ENCODE results near the gene KIR3DL2. TPM values are rescaled to one million over a fixed set of nuclear protein-coding genes. Genes with fewer than 3 reads are reported as not detected.
"Not testable (repeated sequence)": the region's sequence is repeated elsewhere in the genome, so short reads cannot be mapped to it uniquely, and the experiment has no call there.

The KIR3DL2 gene
- total and polyA plus RNA-seq, 2 of the 4 experiments (the other 2 are of a cell fraction): not detected

DNA sequence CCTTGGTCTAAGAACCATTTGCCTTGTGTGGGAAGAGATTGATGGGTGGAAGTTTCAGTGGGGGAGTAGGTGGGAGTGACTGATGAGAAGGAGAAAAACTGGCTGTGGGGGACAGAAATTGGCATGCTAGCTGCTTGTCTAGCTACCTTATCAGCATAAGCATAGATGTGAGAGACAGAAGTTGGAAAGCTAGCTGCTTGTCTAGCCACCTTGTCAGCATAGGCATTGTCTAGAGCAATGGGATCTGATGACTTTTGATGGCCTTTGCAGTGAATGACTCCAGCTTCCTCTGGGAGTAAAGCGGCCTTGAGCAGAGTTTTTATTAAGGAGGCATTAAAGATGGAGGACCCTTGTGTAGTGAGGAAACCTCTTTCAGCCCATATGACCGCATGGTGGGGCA lies 45.8 kb downstream of the KIR3DL2 start:
- intact Hi-C loops (cut with micrococcal nuclease) (no loop called here), dilution Hi-C loops (cut with HindIII; ENCODE audit: low sequenced_read_pairs, unreplicated experiment) (no loop called here), in situ Hi-C loops (cut with MboI; ENCODE audit: low sequenced_read_pairs) (no loop called here)
- TF ChIP-seq MAZ (IDR thresholded peaks at IDR 0.05; ENCODE audit: borderline replicate concordance, low read depth, low read length) (no peak), POLR2A (IDR thresholded peaks at IDR 0.05; ENCODE audit: low read depth, low read length) (no peak), RCOR1 (IDR thresholded peaks at IDR 0.05; ENCODE audit: insufficient replicate concordance, low read length) (no peak), BHLHE40 (IDR thresholded peaks at IDR 0.05; ENCODE audit: low read depth, low read length) (no peak), CHD1 (IDR thresholded peaks at IDR 0.05; ENCODE audit: low read depth, low read length) (no peak), MAFK (IDR thresholded peaks at IDR 0.05; ENCODE audit: low read depth, low read length) (no peak), RAD21 (IDR thresholded peaks at IDR 0.05; ENCODE audit: low read length) (no peak)
- H2BK5ac ChIP-seq (ENCODE audit: low read depth, low read length, poor library complexity, severe bottlenecking): no peak overlapping the region
- no peak overlapping the region for H4K91ac ChIP-seq (ENCODE audit: insufficient read depth, low read depth, low read length)
- no peaks in the 10 kb centered on the region for H3K27me3 ChIP-seq (ENCODE audit: control insufficient read depth, insufficient read depth, low read length)
- no peaks in the 10 kb centered on the region for H3K9me1 ChIP-seq (ENCODE audit: insufficient read depth, low read length)
- BruUV-seq (replicated peaks): no TSS peak
- H3K27ac ChIP-seq (ENCODE audit: insufficient read depth, low read length): no peak overlapping the region
- H3K4me2 ChIP-seq (ENCODE audit: low read depth, low read length): no peak overlapping the region
- H2BK15ac ChIP-seq (ENCODE audit: low read depth, low read length): no peak overlapping the region
- H3K4me3 ChIP-seq (ENCODE audit: insufficient read depth, low read depth, low read length): no peak overlapping the region
- no peaks in the 10 kb centered on the region for H3K79me1 ChIP-seq (ENCODE audit: low read depth in 1 of 2, low read length in 2 of 2)
- no peaks in the 10 kb centered on the region for H3K36me3 ChIP-seq (ENCODE audit: control insufficient read depth, insufficient read depth, low read length)
- H3K56ac ChIP-seq (ENCODE audit: extremely low read depth, insufficient read depth, low read length): no peak overlapping the region
- no peak overlapping the region for H3K14ac ChIP-seq (replicated peaks; ENCODE audit: low read depth, low read length)
- H3K4ac ChIP-seq (ENCODE audit: low read depth, low read length): no peak overlapping the region
- H4K8ac ChIP-seq (ENCODE audit: low read depth in 2 of 2, low read length in 2 of 2): no peak overlapping the region
- H2AK9ac ChIP-seq (replicated peaks; ENCODE audit: low read depth, low read length, poor library complexity): no peak overlapping the region
- H3K9me3 ChIP-seq (ENCODE audit: control insufficient read depth, insufficient read depth, low read length): peaks cover 10% of the 10 kb centered on the region
- H3K18ac ChIP-seq (ENCODE audit: low read depth, low read length): no peak overlapping the region
- 60% methylated on average over 1 of the region's 2 CpGs; no CpG with 5 or more reads in 1 of the 2 experiments for WGBS, 2 experiments (ENCODE audit: extremely low coverage in 2 of 2, insufficient read length in 1 of 2)
- H3K9ac ChIP-seq (ENCODE audit: low read depth, low read length): no peak overlapping the region
- no peaks in the 10 kb centered on the region for H3K4me1 ChIP-seq (ENCODE audit: control insufficient read depth, insufficient read depth, low read length)
- H4K5ac ChIP-seq (ENCODE audit: low read depth, low read length): no peak overlapping the region
- DNase-seq: no peak
- CTCF ChIA-PET: no interaction called here
- no peak overlapping the region for H2AK5ac ChIP-seq (ENCODE audit: low read depth, low read length)
- H2BK20ac ChIP-seq (ENCODE audit: low read depth, low read length): no peak overlapping the region
- H3K23ac ChIP-seq (ENCODE audit: low read depth, low read length): no peak overlapping the region
- H2BK120ac ChIP-seq (ENCODE audit: low read depth, low read length): no peak overlapping the region
- ATAC-seq (ENCODE audit: low read depth): no peak
- POLR2A ChIA-PET (ENCODE audit: unreplicated experiment): no interaction called here
- H4K20me1 ChIP-seq (ENCODE audit: insufficient read depth, low read length): no peaks in the 10 kb centered on the region
- H2AFZ ChIP-seq (replicated peaks; ENCODE audit: low read length, poor library complexity): no peak overlapping the region

DNA sequence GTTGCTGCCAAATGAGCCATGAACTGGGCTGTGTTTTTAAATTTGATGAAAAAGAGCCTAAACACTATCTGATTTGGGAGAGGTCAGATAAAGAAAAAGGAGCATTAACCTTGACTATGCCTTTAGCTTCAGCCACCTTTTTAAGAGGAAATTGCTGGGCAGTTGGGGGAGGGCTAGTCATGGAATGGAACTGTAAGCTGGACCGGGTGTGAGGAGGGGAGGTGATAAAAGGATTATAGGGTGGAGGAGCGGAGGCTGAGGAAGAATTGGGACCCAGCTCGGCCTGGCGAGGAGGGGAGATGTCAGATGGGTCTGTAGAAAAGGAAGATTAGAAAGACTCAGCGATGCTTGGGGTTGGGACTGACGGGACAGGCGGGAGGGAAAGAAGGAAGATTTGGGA lies 48.4 kb downstream of the KIR3DL2 start:
- H3K9ac ChIP-seq (ENCODE audit: low read depth, low read length); H3K9me3 ChIP-seq (ENCODE audit: control insufficient read depth, insufficient read depth, low read length); H4K5ac ChIP-seq (ENCODE audit: low read depth, low read length); H3K14ac ChIP-seq (replicated peaks; ENCODE audit: low read depth, low read length); H3K4me2 ChIP-seq (ENCODE audit: low read depth, low read length); H2AK9ac ChIP-seq (replicated peaks; ENCODE audit: low read depth, low read length, poor library complexity); H3K79me1 ChIP-seq (ENCODE audit: low read depth in 1 of 2, low read length in 2 of 2); H2BK20ac ChIP-seq (ENCODE audit: low read depth, low read length); POLR2A ChIA-PET (ENCODE audit: unreplicated experiment); H4K20me1 ChIP-seq (ENCODE audit: insufficient read depth, low read length); CTCF ChIA-PET; H3K9me1 ChIP-seq (ENCODE audit: insufficient read depth, low read length); in situ Hi-C loops (cut with MboI; ENCODE audit: low sequenced_read_pairs); H2BK15ac ChIP-seq (ENCODE audit: low read depth, low read length); BruUV-seq (replicated peaks); H3K27me3 ChIP-seq (ENCODE audit: control insufficient read depth, insufficient read depth, low read length); H2AFZ ChIP-seq (replicated peaks; ENCODE audit: low read length, poor library complexity); DNase-seq; H3K56ac ChIP-seq (ENCODE audit: extremely low read depth, insufficient read depth, low read length); H4K91ac ChIP-seq (ENCODE audit: insufficient read depth, low read depth, low read length); H3K4me3 ChIP-seq (ENCODE audit: insufficient read depth, low read depth, low read length); intact Hi-C loops (cut with micrococcal nuclease); H3K27ac ChIP-seq (ENCODE audit: insufficient read depth, low read length); H3K4ac ChIP-seq (ENCODE audit: low read depth, low read length); H2AK5ac ChIP-seq (ENCODE audit: low read depth, low read length); H4K8ac ChIP-seq (ENCODE audit: low read depth in 2 of 2, low read length in 2 of 2); H3K36me3 ChIP-seq (ENCODE audit: control insufficient read depth, insufficient read depth, low read length); ATAC-seq (ENCODE audit: low read depth); dilution Hi-C loops (cut with HindIII; ENCODE audit: low sequenced_read_pairs, unreplicated experiment); H2BK5ac ChIP-seq (ENCODE audit: low read depth, low read length, poor library complexity, severe bottlenecking); H2BK120ac ChIP-seq (ENCODE audit: low read depth, low read length); H3K4me1 ChIP-seq (ENCODE audit: control insufficient read depth, insufficient read depth, low read length); H3K18ac ChIP-seq (ENCODE audit: low read depth, low read length); H3K23ac ChIP-seq (ENCODE audit: low read depth, low read length): not testable (repeated sequence)
- 0% methylated on average over 1 of the region's 7 CpGs; no CpG with 5 or more reads in 1 of the 2 experiments for WGBS, 2 experiments (ENCODE audit: extremely low coverage in 2 of 2, insufficient read length in 1 of 2)
